Subcutaneous abdominal adipose tissue (tissue), 5 donors: ENCODE results near the gene BMPR1A.

Experiments used
- H3K27ac ChIP-seq: one replicate; pipeline ENCODE4 v1.7.0; 2013; ENCODE audit warnings: low read depth, mild to moderate bottlenecking, inconsistent platforms, low read length, moderate library complexity
- H3K27me3 ChIP-seq, 5 donors: one replicate each; pipeline ENCODE4 v1.7.0; 2013; ENCODE audit warnings: low read length in 5 of 5, inconsistent platforms in 1 of 5; ENCODE audit not compliant: control insufficient read depth in 5 of 5, insufficient read depth in 4 of 5
- H3K36me3 ChIP-seq, 5 donors: one replicate each; pipeline ENCODE4 v1.7.0; 2013; ENCODE audit warnings: low read length in 5 of 5; ENCODE audit not compliant: control insufficient read depth in 5 of 5, insufficient read depth in 5 of 5
- H3K4me1 ChIP-seq, 5 donors: one replicate each; pipeline ENCODE4 v1.7.0; 2013; ENCODE audit warnings: low read length in 5 of 5, mild to moderate bottlenecking in 3 of 5, moderate library complexity in 1 of 5; ENCODE audit not compliant: control insufficient read depth in 5 of 5, insufficient read depth in 5 of 5
- H3K4me3 ChIP-seq, 5 donors: one replicate each; pipeline ENCODE4 v1.7.0; 2013; ENCODE audit warnings: low read length in 5 of 5, low read depth in 1 of 5
- H3K9ac ChIP-seq, 5 donors: one replicate each; pipeline ENCODE4 v1.7.0; 2013; ENCODE audit warnings: low read length in 5 of 5, mild to moderate bottlenecking in 4 of 5, moderate library complexity in 3 of 5
- H3K9me3 ChIP-seq, 5 donors: one replicate each; pipeline ENCODE4 v1.7.0; 2013; ENCODE audit warnings: low read length in 5 of 5; ENCODE audit not compliant: control insufficient read depth in 5 of 5
- donor health status: healthy.
- donor health status: healthy.
- donor health status: healthy.
- donor health status: healthy.
- donor health status: healthy.

BMPR1A gene

DNA sequence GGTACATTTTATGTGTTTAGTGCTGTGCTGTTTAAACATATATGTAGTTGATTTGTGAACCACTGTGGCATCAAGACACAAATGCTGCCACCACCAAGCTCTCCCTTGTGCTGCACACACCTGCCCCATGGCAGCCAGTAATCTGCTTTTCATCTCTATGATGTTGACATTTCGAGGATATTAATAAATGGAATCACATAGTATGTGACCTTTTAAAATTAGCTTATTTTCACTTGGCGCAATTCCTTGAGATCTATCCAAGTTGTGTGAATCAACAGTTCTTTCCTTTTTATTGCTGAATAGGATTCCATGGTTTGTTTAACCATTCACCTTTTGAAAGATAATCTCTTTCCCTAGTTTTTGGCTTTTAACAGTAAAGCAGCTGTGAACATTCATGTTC, 73.1 kb downstream of the BMPR1A start:
- Histone ChIP-seq H3K36me3 (no peaks in the 10 kb centered on the region), H3K27me3 (no peaks in the 10 kb centered on the region), H3K4me3 (no peak overlapping the region), H3K9me3 (no peaks in the 10 kb centered on the region), H3K4me1 (peaks cover 0 to 12% (median 6%) of the 10 kb centered on the region in 5 donors), H3K9ac (no peak overlapping the region), H3K27ac (no peak overlapping the region)

DNA sequence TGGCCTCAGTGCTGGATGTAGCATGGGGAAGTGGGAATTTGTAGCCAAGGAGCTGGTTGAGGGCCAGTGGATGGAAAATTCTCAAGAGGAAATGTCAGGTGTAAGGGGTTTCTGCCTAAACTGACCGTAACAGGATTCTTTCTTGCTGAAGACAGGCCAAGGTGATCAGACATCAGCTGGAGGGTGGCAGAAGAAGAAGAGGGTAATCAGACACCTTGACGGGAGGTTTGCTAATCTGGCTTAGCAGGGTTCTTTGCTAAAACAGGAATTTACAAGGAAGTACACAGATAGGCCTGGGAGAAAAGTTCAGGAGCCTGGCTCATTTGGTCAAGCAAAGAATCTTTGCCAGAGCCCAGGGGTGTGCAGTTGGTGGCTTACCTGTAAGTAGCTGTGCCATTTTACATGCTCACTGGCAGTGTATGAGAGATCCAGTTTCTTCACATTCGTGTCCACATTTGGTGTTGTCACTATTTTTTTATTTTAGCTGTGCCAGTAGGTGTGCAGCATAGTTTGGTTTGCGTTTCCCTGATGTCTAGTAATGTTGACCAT, 73.7 kb downstream of the BMPR1A start:
- H3K4me3 ChIP-seq: no peak overlapping the region
- H3K36me3 ChIP-seq: no peaks in the 10 kb centered on the region
- no peak overlapping the region for H3K27ac ChIP-seq
- no peaks in the 10 kb centered on the region for H3K9me3 ChIP-seq
- H3K27me3 ChIP-seq: no peaks in the 10 kb centered on the region
- H3K4me1 ChIP-seq: peaks cover 0 to 12% (median 6%) of the 10 kb centered on the region in 5 donors
- H3K9ac ChIP-seq: no peak overlapping the region

DNA sequence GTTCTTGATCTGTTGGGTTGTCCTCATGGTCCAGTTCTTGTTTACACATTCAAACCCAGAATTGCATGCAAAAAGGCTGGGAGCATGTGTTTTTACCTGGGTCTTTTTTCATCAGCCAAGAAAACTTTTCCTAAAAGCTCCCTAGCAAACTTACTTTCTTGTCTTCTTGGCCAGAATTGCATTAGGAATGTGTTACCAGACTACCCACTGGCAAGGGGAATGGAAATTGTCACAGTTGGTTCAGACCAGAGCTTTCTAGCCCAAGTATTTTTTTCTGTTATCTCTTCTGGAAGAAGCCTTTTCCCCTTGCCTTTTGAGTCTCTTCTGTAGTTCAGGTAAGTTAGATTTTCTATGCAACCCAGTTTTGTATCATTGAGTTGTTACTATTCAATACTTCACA, 77.5 kb downstream of the BMPR1A start:
- no peak overlapping the region for H3K9ac ChIP-seq
- no peaks in the 10 kb centered on the region for H3K36me3 ChIP-seq
- no peaks in the 10 kb centered on the region for H3K27me3 ChIP-seq
- no peak overlapping the region for H3K27ac ChIP-seq
- H3K4me3 ChIP-seq: no peak overlapping the region
- H3K9me3 ChIP-seq: no peaks in the 10 kb centered on the region
- peaks cover 0 to 14% (median 6%) of the 10 kb centered on the region in 5 donors for H3K4me1 ChIP-seq

- H3K4me3 ChIP-seq: no peak overlapping the region
- no peak overlapping the region for H3K9ac ChIP-seq
- H3K36me3 ChIP-seq: peaks cover 0 to 8% (median 2%) of the 10 kb centered on the region in 5 donors
- no peaks in the 10 kb centered on the region for H3K9me3 ChIP-seq
- no peaks in the 10 kb centered on the region for H3K27me3 ChIP-seq
- H3K27ac ChIP-seq: no peak overlapping the region
- peaks cover 0 to 5% (median 0%) of the 10 kb centered on the region in 5 donors for H3K4me1 ChIP-seq
Measured at GRCh38 chr10:86836044-86836443, 79.6 kb downstream of the BMPR1A start.

- Histone ChIP-seq H3K4me1 (peaks cover 0 to 5% (median 0%) of the 10 kb centered on the region in 5 donors), H3K9me3 (no peaks in the 10 kb centered on the region), H3K36me3 (peaks cover 0 to 13% (median 8%) of the 10 kb centered on the region in 5 donors), H3K27ac (no peak overlapping the region), H3K4me3 (no peak overlapping the region), H3K9ac (no peak overlapping the region), H3K27me3 (no peaks in the 10 kb centered on the region)
Measured at GRCh38 chr10:86837663-86838062, 81.2 kb downstream of the BMPR1A start.

- H3K36me3 ChIP-seq: peaks cover 3 to 18% (median 10%) of the 10 kb centered on the region in 5 donors
- H3K27me3 ChIP-seq: no peaks in the 10 kb centered on the region
- peaks cover 0 to 3% (median 0%) of the 10 kb centered on the region in 5 donors for H3K4me1 ChIP-seq
- H3K9me3 ChIP-seq: no peaks in the 10 kb centered on the region
- no peak overlapping the region for H3K27ac ChIP-seq
- H3K4me3 ChIP-seq: no peak overlapping the region
- H3K9ac ChIP-seq: peak overlapping the region in 1 of 5 donors; percentile 18
Measured at GRCh38 chr10:86840498-86840897, 84.1 kb downstream of the BMPR1A start.

DNA sequence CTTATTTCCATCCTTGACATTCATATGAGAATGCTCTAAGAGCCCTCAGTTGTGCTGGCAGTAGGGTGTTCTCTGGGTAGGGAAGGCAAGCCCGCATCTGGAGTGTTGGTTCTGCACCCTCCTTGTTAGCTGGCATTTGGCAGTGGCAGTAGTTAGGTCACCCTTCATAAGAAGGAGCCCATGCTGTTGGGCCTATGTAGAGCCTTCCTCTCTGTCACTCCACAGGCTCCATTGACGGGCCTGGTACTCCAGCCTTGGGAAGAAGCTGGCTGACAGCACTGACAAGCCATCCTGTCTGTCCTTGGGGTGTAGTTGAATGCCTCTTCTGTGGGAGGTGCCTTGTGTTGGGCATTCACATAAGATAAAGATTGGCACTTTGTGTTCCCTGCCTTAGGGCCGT, 89.7 kb downstream of the BMPR1A start:
- Histone ChIP-seq H3K4me1 (peaks cover 0 to under 1% (median 0%) of the 10 kb centered on the region in 5 donors), H3K9me3 (no peaks in the 10 kb centered on the region), H3K4me3 (no peak overlapping the region), H3K27me3 (no peaks in the 10 kb centered on the region), H3K36me3 (peaks cover 3 to 14% (median 7%) of the 10 kb centered on the region in 5 donors), H3K27ac (no peak overlapping the region), H3K9ac (no peak overlapping the region)

DNA sequence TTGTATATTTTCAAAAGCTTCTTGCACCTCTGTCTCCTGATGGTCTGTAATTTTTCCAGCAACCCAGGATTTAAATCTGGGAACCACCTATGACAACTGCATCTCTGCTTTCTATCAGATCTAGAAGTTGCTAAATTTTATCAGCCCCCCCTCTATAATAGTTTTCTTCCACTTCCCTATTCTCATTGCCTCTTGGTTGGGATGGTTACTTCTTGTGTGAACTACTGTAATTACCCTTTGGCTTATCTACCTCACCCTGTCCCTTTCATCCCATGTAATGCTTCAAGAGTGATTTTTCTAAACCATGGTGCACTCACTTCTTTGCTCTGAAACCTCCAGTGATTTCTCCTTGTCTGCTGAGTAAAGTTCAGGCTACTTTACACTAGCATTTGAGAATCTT, 92.3 kb downstream of the BMPR1A start:
- peaks cover 0 to 8% (median 0%) of the 10 kb centered on the region in 5 donors for H3K4me1 ChIP-seq
- H3K27me3 ChIP-seq: no peaks in the 10 kb centered on the region
- H3K9ac ChIP-seq: no peak overlapping the region
- H3K27ac ChIP-seq: no peak overlapping the region
- no peaks in the 10 kb centered on the region for H3K9me3 ChIP-seq
- no peak overlapping the region for H3K4me3 ChIP-seq
- peaks cover 0 to 9% (median 3%) of the 10 kb centered on the region in 5 donors for H3K36me3 ChIP-seq

GRCh38 chr10:86849181-86849894, 92.9 kb downstream of the BMPR1A start:
- peaks cover 0 to 8% (median 0%) of the 10 kb centered on the region in 5 donors for H3K4me1 ChIP-seq
- no peaks in the 10 kb centered on the region for H3K27me3 ChIP-seq
- no peak overlapping the region for H3K4me3 ChIP-seq
- H3K9me3 ChIP-seq: no peaks in the 10 kb centered on the region
- no peak overlapping the region for H3K27ac ChIP-seq
- H3K9ac ChIP-seq: no peak overlapping the region
- peaks cover 0 to 9% (median 3%) of the 10 kb centered on the region in 5 donors for H3K36me3 ChIP-seq

GRCh38 chr10:86850481-86850880, 94.1 kb downstream of the BMPR1A start:
- Histone ChIP-seq H3K4me3 (no peak overlapping the region), H3K27ac (no peak overlapping the region), H3K4me1 (peaks cover 0 to 8% (median 0%) of the 10 kb centered on the region in 5 donors), H3K36me3 (peaks cover 0 to 4% (median 0%) of the 10 kb centered on the region in 5 donors), H3K9ac (no peak overlapping the region), H3K27me3 (no peaks in the 10 kb centered on the region), H3K9me3 (no peaks in the 10 kb centered on the region)
